HG03064 (cell line): Measurements from ENCODE around the gene RAB3B.
"Not testable (repeated sequence)": the region's sequence is repeated elsewhere in the genome, so short reads cannot be mapped to it uniquely, and the experiment has no call there.

Source experiments
- ATAC-seq: cut with Tn5 transposase; IDR thresholded peaks from one replicate; pipeline ENCODE4 v1.9.1; 2021; ENCODE audit warnings: low read depth; ENCODE audit not compliant: unreplicated experiment

The RAB3B gene, protein sequence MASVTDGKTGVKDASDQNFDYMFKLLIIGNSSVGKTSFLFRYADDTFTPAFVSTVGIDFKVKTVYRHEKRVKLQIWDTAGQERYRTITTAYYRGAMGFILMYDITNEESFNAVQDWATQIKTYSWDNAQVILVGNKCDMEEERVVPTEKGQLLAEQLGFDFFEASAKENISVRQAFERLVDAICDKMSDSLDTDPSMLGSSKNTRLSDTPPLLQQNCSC

DNA sequence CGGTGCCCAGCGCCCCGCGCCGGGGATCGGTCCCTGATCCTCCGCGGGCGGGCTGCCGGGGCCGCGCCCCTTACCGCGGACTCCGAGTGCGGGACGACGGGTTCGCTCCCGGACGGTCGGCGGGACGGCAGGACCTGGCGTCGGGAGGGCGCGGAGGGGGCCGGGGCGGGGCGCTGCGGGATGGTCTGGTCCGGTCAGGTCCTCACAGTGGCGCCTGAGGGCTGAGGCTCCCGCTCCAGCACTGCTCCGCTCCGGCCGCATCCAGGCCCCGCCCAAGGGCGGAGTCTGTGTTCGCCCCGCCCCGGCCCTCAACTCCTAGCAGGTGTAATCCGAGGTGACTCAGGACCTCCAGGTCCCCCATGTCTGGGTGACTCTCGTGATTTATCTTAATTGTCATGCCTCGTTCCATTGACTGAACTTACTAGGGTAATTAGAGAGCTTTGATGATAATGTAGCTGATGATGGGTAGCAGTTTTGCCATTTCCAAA lies at the start of gene RAB3B:
Gene RAB3B (minus strand): TSS at position 223 of the 488 bp plus-strand sequence. CDS start 13,583 bp downstream, outside the sequence.
- ATAC-seq: no peak

DNA sequence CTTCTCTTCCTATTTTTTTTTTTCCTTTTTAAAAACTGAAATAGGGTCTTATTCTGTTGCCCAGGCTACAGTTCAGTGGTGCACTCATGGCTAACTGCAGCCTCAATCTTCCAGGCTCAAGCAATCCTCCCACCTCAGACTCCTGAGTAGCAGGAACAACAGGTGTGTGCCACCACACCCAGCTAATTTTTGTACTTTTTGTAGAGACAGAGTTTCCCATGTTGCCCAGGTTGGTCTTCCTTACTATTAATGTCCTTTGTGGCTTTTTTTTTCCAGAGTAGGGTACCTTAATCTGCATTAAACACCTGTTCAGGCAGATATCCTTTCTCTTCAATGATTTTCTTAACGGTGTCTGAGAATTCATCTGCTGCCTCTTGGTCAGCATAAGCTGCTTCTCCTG lies 47.4 kb upstream of the RAB3B start:
- ATAC-seq: no peak

- ATAC-seq: no peak
These were observed 46.9 kb upstream of the RAB3B start for GRCh38 chr1:52037402-52037814.

- ATAC-seq: no peak
These were observed 43.5 kb upstream of the RAB3B start for GRCh38 chr1:52034050-52034384.

DNA sequence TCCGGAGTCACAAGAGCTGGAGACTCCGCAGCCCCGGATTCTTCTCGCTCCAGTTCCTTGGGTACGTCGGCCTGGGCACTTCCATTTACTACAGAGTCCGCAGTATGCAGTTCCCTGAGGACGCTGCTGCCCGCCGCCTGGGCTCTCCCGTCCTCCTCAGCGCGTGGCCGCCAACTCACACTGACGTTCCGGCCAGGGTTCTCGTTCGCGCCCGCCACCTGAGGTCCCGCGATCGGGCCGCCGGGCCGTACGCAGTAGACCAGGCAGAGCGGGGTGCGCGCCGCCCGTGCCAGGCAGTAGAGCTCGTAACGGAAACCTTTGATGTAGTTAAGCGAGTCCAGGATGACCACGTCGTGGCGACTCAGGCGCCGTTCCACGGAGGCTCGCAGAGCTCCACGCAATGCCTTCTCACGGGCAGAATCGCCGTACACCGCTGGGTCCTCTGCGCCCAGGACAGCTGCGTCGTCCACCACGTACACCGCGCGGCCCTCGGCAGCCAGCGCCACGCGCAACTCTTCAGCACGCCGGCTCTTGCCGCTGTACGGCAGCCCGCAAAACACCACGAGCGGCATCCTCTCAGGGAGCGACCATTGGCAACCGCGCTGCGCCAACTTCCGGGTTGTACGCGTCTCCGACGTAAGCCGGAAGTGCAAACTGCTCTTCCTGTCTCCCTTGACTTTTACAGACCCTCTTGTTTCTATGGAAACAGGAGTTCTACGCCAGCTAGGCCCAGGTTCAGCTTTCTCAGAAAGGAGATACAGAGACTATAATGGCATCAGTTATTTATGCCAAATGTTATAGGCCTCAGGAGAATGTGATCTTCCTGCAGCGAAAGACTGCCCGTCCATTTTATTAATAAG lies 42.9 kb upstream of the RAB3B start, which contains the start of gene KTI12:
Gene KTI12 (minus strand): TSS at position 621 of the 860 bp plus-strand sequence. CDS start 49 bp downstream, at position 572.
- peak; percentile 64 for ATAC-seq

DNA sequence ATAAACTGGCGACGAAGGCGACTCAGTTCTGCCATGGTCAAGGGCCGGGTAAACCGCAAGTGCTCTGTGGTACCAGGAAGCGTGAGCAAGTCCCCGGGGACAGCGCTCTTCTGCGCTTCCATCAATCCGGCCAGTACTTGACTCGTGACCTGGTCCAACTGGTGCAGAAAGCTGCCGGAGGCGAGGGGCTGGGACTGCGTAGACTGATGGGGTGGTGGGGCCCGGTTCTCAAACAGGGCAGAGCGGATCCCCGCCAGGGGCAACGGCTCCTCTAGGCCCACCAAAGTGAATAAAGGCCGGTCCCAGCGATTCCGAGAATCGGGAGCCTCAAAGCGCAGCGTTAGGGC lies 42.3 kb upstream of the RAB3B start:
- ATAC-seq: peak; percentile 41

- peak; percentile 32 for ATAC-seq
These were observed 41.8 kb upstream of the RAB3B start for GRCh38 chr1:52032124-52032784.

DNA sequence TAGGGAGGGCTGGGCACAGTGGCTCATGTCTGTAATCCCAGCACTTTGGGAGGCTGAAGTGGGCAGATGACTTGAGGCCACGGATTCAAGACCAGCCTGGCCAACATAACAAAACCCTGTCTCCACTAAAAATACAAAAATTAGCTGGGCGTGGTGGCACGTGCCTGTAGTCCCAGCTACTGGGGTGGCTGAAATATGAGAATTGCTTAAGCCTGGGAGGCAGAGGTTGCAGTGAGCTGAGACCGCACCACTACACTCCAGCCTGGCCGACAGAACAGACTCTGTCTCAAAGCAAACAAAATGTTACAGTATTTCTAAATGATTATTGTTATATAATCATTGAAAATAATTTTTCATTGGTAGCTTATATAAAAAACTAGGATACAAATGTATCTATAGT lies 38.3 kb upstream of the RAB3B start:
- not testable (repeated sequence) for ATAC-seq

DNA sequence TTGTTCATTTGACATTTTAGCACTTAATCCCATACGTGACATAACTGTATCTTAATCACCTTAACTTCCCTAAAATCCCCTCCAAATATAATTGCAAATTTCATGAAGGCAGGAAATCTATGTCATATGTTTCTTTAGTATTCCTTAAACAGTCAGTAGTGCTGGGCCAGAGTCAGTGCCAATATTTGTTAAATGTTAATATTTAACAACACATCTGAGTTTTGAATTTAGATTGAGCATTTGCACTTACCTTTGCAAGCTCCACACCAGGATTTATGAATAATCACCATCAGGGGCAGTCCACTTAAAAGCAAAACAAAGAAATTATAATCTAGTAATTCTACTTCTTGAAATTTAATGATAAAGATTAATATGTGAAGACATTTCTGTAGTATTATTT lies 37.8 kb upstream of the RAB3B start:
- ATAC-seq: no peak

DNA sequence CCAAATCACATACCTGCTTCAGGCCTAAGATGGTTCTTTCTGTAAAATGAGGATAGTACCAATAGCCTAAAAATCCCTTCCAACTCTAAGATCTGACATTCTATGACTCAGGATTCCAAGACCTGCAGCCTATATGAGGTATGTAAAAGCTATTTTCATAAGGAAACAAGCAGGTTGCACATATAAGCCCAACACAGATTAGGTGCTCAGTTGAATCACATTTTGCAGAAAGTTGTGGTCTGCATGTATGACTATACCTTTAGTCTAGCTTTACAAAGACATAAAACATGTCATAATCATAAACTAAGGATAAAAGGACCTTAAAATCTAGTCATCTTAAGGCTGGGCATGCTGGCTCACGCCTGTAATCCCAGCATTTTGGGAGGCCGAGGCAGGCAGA lies 35.8 kb upstream of the RAB3B start:
- no peak for ATAC-seq

GRCh38 chr1:52022133-52022532 lies 31.6 kb upstream of the RAB3B start:
- ATAC-seq: no peak

DNA sequence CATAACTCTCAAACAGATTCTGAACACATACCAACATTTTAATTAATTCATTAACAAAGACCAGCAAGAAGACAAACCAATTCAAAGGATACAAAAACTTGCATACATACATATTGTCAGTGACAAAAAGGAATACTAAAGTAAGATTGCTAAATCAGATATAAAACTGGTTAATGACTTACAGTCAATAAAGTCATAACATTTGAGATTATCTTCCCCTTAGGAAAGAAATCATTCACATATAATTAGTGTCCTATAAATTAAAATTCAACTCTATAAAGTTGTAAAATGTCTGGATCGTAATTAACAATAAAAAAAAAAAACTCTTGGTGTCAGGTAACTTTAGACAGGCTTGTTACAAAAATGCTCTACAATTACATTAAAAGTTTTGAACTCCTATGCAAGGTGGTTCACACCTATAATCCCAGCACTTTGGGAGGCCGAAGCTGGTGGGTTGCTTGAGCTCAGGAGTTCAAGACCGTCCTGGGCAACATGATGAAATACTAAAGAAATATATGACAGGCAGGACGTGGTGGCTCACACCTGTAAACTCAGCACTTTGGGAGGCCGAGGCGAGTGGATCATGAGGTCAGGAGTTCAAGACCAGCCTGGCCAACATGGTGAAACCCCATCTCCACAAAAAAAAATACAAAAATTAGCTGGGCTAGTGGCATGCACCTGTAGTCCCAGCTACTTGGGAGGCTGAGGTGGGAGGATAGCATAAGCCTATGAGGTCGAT lies 17.7 kb upstream of the RAB3B start:
- no peak for ATAC-seq

DNA sequence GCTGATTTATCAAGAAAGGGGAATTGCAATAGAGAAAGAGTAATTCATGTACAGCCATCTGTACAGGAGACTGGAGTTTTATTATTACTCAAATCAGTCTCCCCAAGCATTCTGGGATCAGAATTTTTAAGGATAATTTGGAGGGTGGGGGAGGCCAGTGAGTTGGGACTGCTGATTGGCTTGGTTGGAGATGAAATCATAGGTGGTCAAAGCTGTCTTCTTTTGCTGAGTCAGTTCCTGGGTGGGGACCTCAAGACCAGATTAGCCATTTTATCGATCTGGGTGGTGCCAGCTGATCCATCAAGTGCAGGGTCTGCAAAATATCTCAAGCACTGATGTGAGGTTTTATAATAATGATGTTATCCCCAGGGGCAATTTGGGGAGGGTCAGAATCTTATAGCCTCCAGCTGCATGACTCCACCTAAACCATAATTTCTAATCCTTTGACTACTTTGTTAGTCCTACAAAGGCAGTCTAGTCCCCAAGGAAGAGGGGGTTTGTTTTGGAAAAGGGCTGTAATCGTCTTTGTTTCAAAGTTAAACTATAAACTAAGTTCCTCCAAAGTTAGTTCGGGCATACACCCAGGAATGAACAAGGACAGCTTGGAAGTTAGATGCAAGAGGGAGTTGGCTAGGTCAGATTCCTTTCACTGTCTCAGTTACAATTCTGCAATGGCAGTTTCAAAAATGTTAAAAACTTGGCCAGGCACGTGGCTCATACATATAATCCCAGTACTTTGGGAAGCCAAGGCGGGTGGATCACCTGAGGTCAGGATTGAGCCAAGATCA lies 16.9 kb upstream of the RAB3B start:
- ATAC-seq: no peak

DNA sequence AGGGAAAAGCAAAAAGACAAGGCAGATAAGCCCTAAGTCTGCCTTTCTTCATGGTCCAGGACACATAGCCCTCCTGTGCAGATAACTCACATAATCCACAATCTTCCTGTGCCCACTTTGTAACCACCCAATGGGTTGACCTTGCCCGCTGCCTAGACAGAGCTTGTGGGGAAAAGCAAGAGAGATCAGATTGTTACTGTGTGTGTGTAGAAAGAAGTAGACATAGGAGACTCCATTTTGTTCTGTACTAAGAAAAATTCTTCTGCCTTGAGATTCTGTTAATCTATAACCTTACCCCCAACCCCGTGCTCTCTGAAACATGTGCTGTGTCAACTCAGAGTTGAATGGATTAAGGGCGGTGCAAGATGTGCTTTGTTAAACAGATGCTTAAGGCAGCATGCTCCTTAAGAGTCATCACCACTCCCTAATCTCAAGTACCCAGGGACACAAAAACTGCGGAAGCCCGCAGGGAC lies 15.6 kb upstream of the RAB3B start:
- not testable (repeated sequence) for ATAC-seq

DNA sequence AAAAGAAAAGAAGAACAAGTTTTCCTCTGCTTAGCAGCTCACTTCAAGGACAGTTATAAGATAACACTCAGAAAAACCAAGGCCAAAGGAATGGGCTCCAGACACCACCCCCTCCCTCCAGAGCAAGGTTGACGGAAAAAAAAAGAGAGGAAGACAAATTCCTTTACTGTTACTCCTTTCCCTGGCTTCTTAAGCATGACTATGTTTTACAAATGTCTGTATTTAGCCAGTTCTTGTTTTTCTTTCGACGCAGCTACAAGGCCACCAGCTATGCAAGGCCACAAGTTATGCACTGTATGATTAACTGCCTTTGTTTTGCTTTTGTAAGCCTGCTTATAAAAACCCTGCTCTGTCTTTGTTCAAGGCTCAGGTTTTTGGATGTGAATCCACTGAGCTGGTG lies 15.0 kb upstream of the RAB3B start:
- not testable (repeated sequence) for ATAC-seq

GRCh38 chr1:52003877-52004276 lies 13.4 kb upstream of the RAB3B start:
- ATAC-seq: no peak

- ATAC-seq: no peak
These were observed 11.8 kb upstream of the RAB3B start for GRCh38 chr1:52002038-52002917.

- ATAC-seq: no peak
These were observed 8.2 kb upstream of the RAB3B start for GRCh38 chr1:51998701-51999100.

DNA sequence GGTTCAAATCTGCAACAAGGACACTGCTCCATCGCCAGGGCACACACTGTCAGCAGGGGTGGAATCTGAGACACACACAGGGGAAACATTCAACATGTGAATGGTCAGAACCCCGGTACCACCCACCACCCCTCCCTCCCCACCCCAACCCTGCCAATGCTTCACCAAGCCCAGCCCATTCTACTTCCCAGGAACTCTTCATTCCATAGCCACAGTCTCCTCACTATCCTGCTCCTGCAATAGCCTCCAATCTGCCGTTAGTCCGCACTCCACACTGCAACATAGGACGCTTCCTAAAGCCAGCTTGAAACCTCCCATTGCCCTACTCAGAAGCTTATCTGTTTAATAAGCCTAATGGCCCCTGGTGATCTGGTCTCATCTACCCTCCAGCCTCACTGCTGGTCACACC lies 7.5 kb upstream of the RAB3B start:
- ATAC-seq: no peak
